A549 (cell line): ENCODE data around the gene HMX1. TPM values are rescaled to one million over a fixed set of nuclear protein-coding genes. Genes with fewer than 3 reads are reported as not detected.

Experiments used
- ATAC-seq, 2 experiments: fragments of 200-7000 bp in 1 of 2; fragments of >200 bp in 1 of 2; cut with Nextera tagmentation in 1 of 2; cut with Tn5 transposase in 1 of 2; 3 replicates each; pipeline versions ENCODE4 v1.8.0 to v1.9.1; 2018 to 2020; ENCODE audit warnings: mild to moderate bottlenecking in 1 of 2, moderate library complexity in 1 of 2
- CTCF ChIA-PET: fragments of 300-600 bp; sonication (Branson Sonifier 250); formaldehyde crosslinking; extraction: SDS; loops from one replicate; lab custom pipeline; 2021; ENCODE audit warnings: antibody characterized with exemption, inconsistent platforms; lab: Yijun Ruan, JAX
- POLR2A ChIA-PET: fragments of 350-600 bp; formaldehyde crosslinking; extraction: SDS; loops from one replicate; lab custom pipeline; 2021; ENCODE audit warnings: antibody characterized with exemption, inconsistent platforms; lab: Yijun Ruan, JAX
- DNase-seq, 2 experiments: peaks; one replicate each; pipeline versions ENCODE4 v3.0.0 to v3.0.0-alpha.2; 2011 to 2016; ENCODE audit warnings: low read depth in 1 of 2, low spot score in 1 of 2
- FAIRE-seq: peaks from 2 replicates; lab custom pipeline; 2011; peaks lifted over from hg19 to GRCh38; lab: Jason Lieb, UNC
- H3K27ac ChIP-seq, 2 experiments: fragments of >200 bp; sonication (Bioruptor Twin); formaldehyde crosslinking; 3 replicates each; pipeline ENCODE4 v1.5.1; 2016 to 2017
- H3K4me1 ChIP-seq: fragments of >200 bp; sonication (Bioruptor Twin); formaldehyde crosslinking; 3 replicates; pipeline ENCODE4 v1.6.1; 2016
- H3K4me2 ChIP-seq: fragments of >200 bp; sonication (Bioruptor Twin); formaldehyde crosslinking; 3 replicates; pipeline ENCODE4 v1.6.1; 2016
- H3K4me3 ChIP-seq: fragments of >200 bp; sonication (Bioruptor Twin); formaldehyde crosslinking; 3 replicates; pipeline ENCODE4 v1.5.1; 2016
- H3K9me3 ChIP-seq: fragments of >200 bp; sonication (Bioruptor Twin); formaldehyde crosslinking; 3 replicates; pipeline ENCODE4 v1.6.1; 2016
- CBX2 ChIP-seq: fragments of 200-600 bp; sonication (generic); IDR thresholded peaks from 2 replicates; pipeline ENCODE4 v1.6.1; 2016; ENCODE audit warnings: low read depth, mild to moderate bottlenecking, borderline replicate concordance
- CBX8 ChIP-seq: fragments of 200-600 bp; sonication (generic); IDR thresholded peaks from 2 replicates; pipeline ENCODE4 v1.6.1; 2016
- CHD2 ChIP-seq: fragments of 150-350 bp; IDR thresholded peaks from 2 replicates; pipeline ENCODE4 v1.6.1; 2014; ENCODE audit warnings: low read length; ENCODE audit not compliant: partially characterized antibody
- CHD4 ChIP-seq: fragments of 200-600 bp; sonication (generic); IDR thresholded peaks from 2 replicates; pipeline ENCODE4 v1.6.1; 2016; ENCODE audit warnings: antibody characterized with exemption, mild to moderate bottlenecking, borderline replicate concordance
- CTCF ChIP-seq: fragments of >200 bp; sonication (Bioruptor Twin); formaldehyde crosslinking; IDR thresholded peaks from 3 replicates; pipeline ENCODE4 v1.5.1; 2016
- E2F6 ChIP-seq: IDR thresholded peaks from 2 replicates; pipeline ENCODE4 v1.6.1; 2012; ENCODE audit warnings: low read depth, borderline replicate concordance
- FOSL2 ChIP-seq, 2 experiments: fragments of 450-650 bp in 1 of 2; fragments of >200 bp in 1 of 2; sonication (Bioruptor Twin) in 1 of 2; formaldehyde crosslinking; IDR thresholded peaks; 2 replicates each; pipeline versions ENCODE4 v1.5.0 to v1.6.1; 2016 to 2020; ENCODE audit warnings: mild to moderate bottlenecking in 1 of 2, moderate library complexity in 1 of 2
- FOXS1 ChIP-seq: fragments of 250-450 bp; sonication (Bioruptor Pico); IDR thresholded peaks from 2 replicates; pipeline ENCODE4 v1.5.0; 2020; ENCODE audit warnings: mild to moderate bottlenecking, moderate library complexity
- HES2 ChIP-seq: fragments of >200 bp; sonication (Bioruptor Twin); formaldehyde crosslinking; IDR thresholded peaks from 2 replicates; pipeline ENCODE4 v1.6.1; 2016
- HOXB13 ChIP-seq: fragments of 250-450 bp; sonication (Bioruptor Pico); IDR thresholded peaks from 2 replicates; pipeline ENCODE4 v1.5.0; 2020; ENCODE audit warnings: low read depth, mild to moderate bottlenecking, moderate library complexity
- HOXB5 ChIP-seq: fragments of 250-450 bp; sonication (Bioruptor Pico); IDR thresholded peaks from 2 replicates; pipeline ENCODE4 v1.5.0; 2020; ENCODE audit warnings: mild to moderate bottlenecking, moderate library complexity
- JUNB ChIP-seq: fragments of >200 bp; sonication (Bioruptor Twin); formaldehyde crosslinking; IDR thresholded peaks from 2 replicates; pipeline ENCODE4 v1.6.1; 2016
- KDM1A ChIP-seq: fragments of 200-600 bp; sonication (generic); IDR thresholded peaks from 2 replicates; pipeline ENCODE4 v1.6.1; 2016; ENCODE audit warnings: low read depth, mild to moderate bottlenecking
- NFE2L2 ChIP-seq: fragments of 150-350 bp; conservative IDR thresholded peaks from 2 replicates; pipeline ENCODE4 v1.6.1; 2014; ENCODE audit warnings: low read length
- NPAS2 ChIP-seq: fragments of 250-450 bp; sonication (Bioruptor Pico); IDR thresholded peaks from 2 replicates; pipeline ENCODE4 v1.8.0; 2022; ENCODE audit warnings: mild to moderate bottlenecking, moderate library complexity, borderline replicate concordance
- NR3C1 ChIP-seq: fragments of >200 bp; sonication (Bioruptor Twin); formaldehyde crosslinking; IDR thresholded peaks from 3 replicates; pipeline ENCODE4 v1.6.1; 2017
- PHF8 ChIP-seq: fragments of 200-600 bp; sonication (generic); IDR thresholded peaks from 2 replicates; pipeline ENCODE4 v1.6.1; 2016; ENCODE audit warnings: low read depth, mild to moderate bottlenecking, antibody characterized with exemption, moderate library complexity, borderline replicate concordance
- POLR2A ChIP-seq: IDR thresholded peaks from 2 replicates; pipeline ENCODE4 v1.6.1; 2012; ENCODE audit warnings: mild to moderate bottlenecking, low read length
- POLR2AphosphoS2 ChIP-seq: conservative IDR thresholded peaks from 2 replicates; pipeline ENCODE4 v1.6.1; 2012; ENCODE audit warnings: low read length, improper control_type of control experiment, inconsistent platforms
- RFX5 ChIP-seq: fragments of 450-650 bp; IDR thresholded peaks from 2 replicates; pipeline ENCODE4 v1.7.1; 2014; ENCODE audit warnings: antibody characterized with exemption, mild to moderate bottlenecking, moderate library complexity
- TFCP2L1 ChIP-seq: fragments of 250-450 bp; sonication (Bioruptor Pico); IDR thresholded peaks from 2 replicates; pipeline ENCODE4 v1.5.0; 2021; ENCODE audit warnings: mild to moderate bottlenecking
- TP53 ChIP-seq: fragments of 250-450 bp; sonication (Bioruptor Pico); IDR thresholded peaks from 2 replicates; pipeline ENCODE4 v1.5.0; 2021; ENCODE audit warnings: mild to moderate bottlenecking, moderate library complexity
- ZC3H11A ChIP-seq: fragments of 450-650 bp; IDR thresholded peaks from 2 replicates; pipeline ENCODE4 v1.6.1; 2014; ENCODE audit warnings: antibody characterized with exemption, mild to moderate bottlenecking
- ZFP36 ChIP-seq: fragments of 450-650 bp; IDR thresholded peaks from 2 replicates; pipeline ENCODE4 v1.6.1; 2014; ENCODE audit warnings: borderline replicate concordance; ENCODE audit not compliant: partially characterized antibody
- ZSCAN20 ChIP-seq: fragments of 250-450 bp; sonication (Bioruptor Pico); IDR thresholded peaks from 2 replicates; pipeline ENCODE4 v1.8.0; 2022; ENCODE audit warnings: mild to moderate bottlenecking, moderate library complexity
- WGBS: methylation state at CpG from one replicate; pipeline ENCODE4 v1.1.6; 2017; ENCODE audit errors: missing lambda C conversion rate; 5-methylcytosine and 5-hydroxymethylcytosine counted together
- polyA plus RNA-seq, 4 experiments: library from polyadenylated mRNA; depleted of rRNA in 3 of 4; stranded (reverse); fragments of >200 nt; fragmentation: RNase III in 1 of 4; extraction: RNeasy Plus Mini Kit Qiagen cat#74134 plus additional on column Dnase treatment in 1 of 4; gene quantifications; 2 replicates in 3 of 4; 3 replicates in 1 of 4; pipeline ENCODE4 v1.2.3, GENCODE V29; 2011 to 2017
- TF ChIP-seq, protein P1 (sequence below): IDR thresholded peaks from 2 replicates; pipeline ENCODE4 v1.6.1; 2012
- TF ChIP-seq, protein P2 (sequence below): fragments of 200-600 bp; sonication (generic); IDR thresholded peaks from 2 replicates; pipeline ENCODE4 v1.6.1; 2016; ENCODE audit warnings: antibody characterized with exemption, mild to moderate bottlenecking, moderate library complexity

The HMX1 gene
- polyA plus RNA-seq, 2 of the 4 experiments (the other 2 are of a cell fraction) = 0.06 TPM; not detected in 1

GRCh38 chr4:8900588-8900987, 28.9 kb upstream of the HMX1 start:
- Histone ChIP-seq H3K4me1 (no peaks in the 10 kb centered on the region), H3K4me2 (no peak overlapping the region), H3K27ac (no peak overlapping the region), H3K4me3 (no peak overlapping the region), H3K9me3 (peaks cover 14% of the 10 kb centered on the region; the same call in 1 of the 3 replicates)
- DNase-seq (no peak), FAIRE-seq (no peak), ATAC-seq (no peak)
- POLR2A ChIA-PET = no interaction called here
- 25% methylated on average over 5 of the region's 6 CpGs for WGBS
- TF ChIP-seq CBX8 (no peak), E2F6 (no peak), CHD2 (no peak), CBX2 (no peak), HOXB13 (CRISPR knock-in tag) (no peak), ZC3H11A (no peak), NR3C1 (no peak), ZSCAN20 (CRISPR knock-in tag) (no peak), CHD4 (no peak), HOXB5 (CRISPR knock-in tag) (no peak), FOXS1 (CRISPR knock-in tag) (no peak)
- TF ChIP-seq, protein P1, sequence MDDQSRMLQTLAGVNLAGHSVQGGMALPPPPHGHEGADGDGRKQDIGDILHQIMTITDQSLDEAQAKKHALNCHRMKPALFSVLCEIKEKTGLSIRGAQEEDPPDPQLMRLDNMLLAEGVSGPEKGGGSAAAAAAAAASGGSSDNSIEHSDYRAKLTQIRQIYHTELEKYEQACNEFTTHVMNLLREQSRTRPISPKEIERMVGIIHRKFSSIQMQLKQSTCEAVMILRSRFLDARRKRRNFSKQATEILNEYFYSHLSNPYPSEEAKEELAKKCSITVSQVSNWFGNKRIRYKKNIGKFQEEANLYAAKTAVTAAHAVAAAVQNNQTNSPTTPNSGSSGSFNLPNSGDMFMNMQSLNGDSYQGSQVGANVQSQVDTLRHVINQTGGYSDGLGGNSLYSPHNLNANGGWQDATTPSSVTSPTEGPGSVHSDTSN = no peak
- CTCF ChIA-PET = no interaction called here

DNA sequence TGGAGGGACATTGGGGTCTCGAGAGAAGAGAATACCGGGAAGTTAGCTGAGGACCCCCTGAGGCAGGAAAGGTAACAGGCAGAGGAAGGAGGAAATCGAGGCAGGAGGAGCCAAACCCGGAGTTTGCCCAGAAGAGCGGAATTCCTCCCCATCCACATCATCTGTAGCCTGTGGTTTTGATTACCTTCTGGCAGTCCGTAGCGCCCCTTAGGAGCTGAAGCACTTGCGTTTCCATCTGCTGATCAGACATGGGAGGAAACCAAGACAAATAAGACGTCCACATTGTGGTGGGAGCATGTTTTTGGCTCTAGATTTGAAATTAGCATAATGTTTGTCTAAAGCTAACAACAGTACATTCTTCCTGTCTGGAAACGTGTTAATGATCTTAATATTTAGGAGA, 26.8 kb upstream of the HMX1 start:
- CTCF ChIA-PET = interaction anchor here (0.9 to 2.0 kb wide), 4 partner anchors 13 to 291 kb away, joined by 3 to 5 read pairs (median 4); no protein-coding TSS in a partner anchor
- FAIRE-seq (no peak), DNase-seq (no peak), ATAC-seq (no peak)
- 24% methylated on average over 10 of the region's 10 CpGs for WGBS
- no peak for TF ChIP-seq HES2
- no peak for TF ChIP-seq ZFP36
- TF ChIP-seq, protein P2, sequence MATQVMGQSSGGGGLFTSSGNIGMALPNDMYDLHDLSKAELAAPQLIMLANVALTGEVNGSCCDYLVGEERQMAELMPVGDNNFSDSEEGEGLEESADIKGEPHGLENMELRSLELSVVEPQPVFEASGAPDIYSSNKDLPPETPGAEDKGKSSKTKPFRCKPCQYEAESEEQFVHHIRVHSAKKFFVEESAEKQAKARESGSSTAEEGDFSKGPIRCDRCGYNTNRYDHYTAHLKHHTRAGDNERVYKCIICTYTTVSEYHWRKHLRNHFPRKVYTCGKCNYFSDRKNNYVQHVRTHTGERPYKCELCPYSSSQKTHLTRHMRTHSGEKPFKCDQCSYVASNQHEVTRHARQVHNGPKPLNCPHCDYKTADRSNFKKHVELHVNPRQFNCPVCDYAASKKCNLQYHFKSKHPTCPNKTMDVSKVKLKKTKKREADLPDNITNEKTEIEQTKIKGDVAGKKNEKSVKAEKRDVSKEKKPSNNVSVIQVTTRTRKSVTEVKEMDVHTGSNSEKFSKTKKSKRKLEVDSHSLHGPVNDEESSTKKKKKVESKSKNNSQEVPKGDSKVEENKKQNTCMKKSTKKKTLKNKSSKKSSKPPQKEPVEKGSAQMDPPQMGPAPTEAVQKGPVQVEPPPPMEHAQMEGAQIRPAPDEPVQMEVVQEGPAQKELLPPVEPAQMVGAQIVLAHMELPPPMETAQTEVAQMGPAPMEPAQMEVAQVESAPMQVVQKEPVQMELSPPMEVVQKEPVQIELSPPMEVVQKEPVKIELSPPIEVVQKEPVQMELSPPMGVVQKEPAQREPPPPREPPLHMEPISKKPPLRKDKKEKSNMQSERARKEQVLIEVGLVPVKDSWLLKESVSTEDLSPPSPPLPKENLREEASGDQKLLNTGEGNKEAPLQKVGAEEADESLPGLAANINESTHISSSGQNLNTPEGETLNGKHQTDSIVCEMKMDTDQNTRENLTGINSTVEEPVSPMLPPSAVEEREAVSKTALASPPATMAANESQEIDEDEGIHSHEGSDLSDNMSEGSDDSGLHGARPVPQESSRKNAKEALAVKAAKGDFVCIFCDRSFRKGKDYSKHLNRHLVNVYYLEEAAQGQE = no peak
- no peak for TF ChIP-seq CBX8
- no peak for TF ChIP-seq NFE2L2
- no peak for TF ChIP-seq POLR2AphosphoS2
- TF ChIP-seq HOXB13 (CRISPR knock-in tag) = no peak
- no peak for TF ChIP-seq TFCP2L1 (CRISPR knock-in tag)
- TF ChIP-seq NPAS2 (CRISPR knock-in tag) = no peak
- no peak for TF ChIP-seq PHF8
- no peak for TF ChIP-seq JUNB
- no peak for TF ChIP-seq CTCF
- TF ChIP-seq ZC3H11A = no peak
- no peak for TF ChIP-seq POLR2A
- no peak for TF ChIP-seq TP53 (CRISPR knock-in tag)
- TF ChIP-seq RFX5 = no peak
- TF ChIP-seq CBX2 = no peak
- no peak for TF ChIP-seq KDM1A
- TF ChIP-seq, protein P1 = no peak
- TF ChIP-seq FOSL2 (IDR thresholded peaks at IDR 0.05) = no peak
- TF ChIP-seq FOSL2 (CRISPR knock-in tag; IDR thresholded peaks at IDR 0.05) = no peak
- POLR2A ChIA-PET = no interaction called here
- Histone ChIP-seq H3K4me2 (no peak overlapping the region), H3K27ac (no peak overlapping the region), H3K4me1 (no peaks in the 10 kb centered on the region), H3K4me3 (no peak overlapping the region), H3K9me3 (peaks cover 14% of the 10 kb centered on the region; the same call in 1 of the 3 replicates)
